GM21786 (cell line): ENCODE measurements around the gene PPM1F.
"Not testable (repeated sequence)": the region's sequence is repeated elsewhere in the genome, so short reads cannot be mapped to it uniquely, and the experiment has no call there.

Source experiments
- ATAC-seq: cut with Tn5 transposase; IDR thresholded peaks from one replicate; pipeline ENCODE4 v1.9.1; 2021; ENCODE audit not compliant: unreplicated experiment

The PPM1F gene

GRCh38 chr22:21898354-21898896 is 54.2 kb downstream of the PPM1F start:
- ATAC-seq = no peak

DNA sequence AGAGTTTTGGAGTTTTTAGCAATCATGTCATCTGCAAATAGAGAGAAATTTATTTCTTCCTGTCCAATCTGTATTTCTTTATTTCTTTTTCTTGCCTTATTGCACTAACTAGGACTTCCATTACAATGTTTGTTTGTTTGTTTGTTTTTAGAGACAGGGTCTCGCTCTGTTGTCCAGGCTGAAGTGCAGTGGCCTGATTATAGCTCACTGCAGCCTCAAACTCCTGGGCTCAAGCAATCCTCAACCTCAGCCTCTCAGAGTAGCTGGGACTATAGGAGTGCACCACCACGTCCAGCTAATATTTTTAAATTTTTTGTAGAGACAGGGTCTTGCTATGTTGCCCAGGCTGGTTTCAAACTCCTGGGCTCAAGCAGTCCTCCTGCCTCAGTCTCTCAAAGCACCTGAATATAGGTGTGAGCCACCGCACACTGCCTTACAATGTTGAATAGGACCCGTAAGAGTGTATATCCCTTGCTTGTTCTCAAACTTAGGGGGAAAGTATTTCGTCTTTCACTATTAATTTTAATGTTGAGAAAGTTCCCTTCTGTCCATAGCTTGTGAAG is 55.6 kb downstream of the PPM1F start:
- no peak for ATAC-seq

DNA sequence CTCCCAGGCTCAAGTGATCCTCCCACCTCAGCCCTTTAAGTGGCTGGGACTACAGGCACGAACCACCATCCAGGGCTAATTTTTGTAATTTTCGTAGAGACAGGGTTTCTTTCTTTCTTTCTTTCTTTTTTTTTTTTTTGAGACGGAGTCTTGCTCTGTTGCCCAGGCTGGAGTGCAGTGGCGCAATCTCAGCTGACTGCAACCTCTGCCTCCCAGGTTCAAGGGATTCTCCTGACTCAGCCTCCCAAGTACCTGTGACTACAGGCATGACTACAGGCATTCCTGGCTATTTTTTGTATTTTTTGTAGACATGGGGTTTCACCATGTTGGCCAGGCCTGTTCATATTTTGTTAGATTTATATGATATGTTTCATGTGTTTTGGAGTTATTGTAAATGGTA is 56.4 kb downstream of the PPM1F start:
- not testable (repeated sequence) for ATAC-seq

DNA sequence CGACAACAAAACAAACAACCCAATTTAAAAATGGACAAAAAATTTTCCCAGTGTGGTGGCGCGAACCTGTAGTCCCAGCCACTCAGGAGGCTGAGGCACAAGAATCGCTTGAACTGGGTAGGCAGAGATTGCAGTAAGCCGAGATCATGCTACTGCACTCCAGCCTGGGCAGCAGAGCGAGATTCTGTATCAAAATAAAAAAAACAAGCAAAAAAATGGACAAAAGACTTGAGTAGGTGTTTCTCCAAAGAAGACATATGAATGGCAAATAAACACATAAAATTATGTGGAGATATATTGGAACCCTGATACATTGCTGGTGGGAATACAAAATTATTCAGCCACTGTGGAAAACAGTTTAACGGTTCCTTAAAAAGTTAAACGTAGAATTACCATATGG is 57.8 kb downstream of the PPM1F start:
- no peak for ATAC-seq

- ATAC-seq = no peak
Measured at GRCh38 chr22:21889251-21889990, 63.2 kb downstream of the PPM1F start.

GRCh38 chr22:21887841-21888240 is 64.8 kb downstream of the PPM1F start:
- no peak for ATAC-seq

DNA sequence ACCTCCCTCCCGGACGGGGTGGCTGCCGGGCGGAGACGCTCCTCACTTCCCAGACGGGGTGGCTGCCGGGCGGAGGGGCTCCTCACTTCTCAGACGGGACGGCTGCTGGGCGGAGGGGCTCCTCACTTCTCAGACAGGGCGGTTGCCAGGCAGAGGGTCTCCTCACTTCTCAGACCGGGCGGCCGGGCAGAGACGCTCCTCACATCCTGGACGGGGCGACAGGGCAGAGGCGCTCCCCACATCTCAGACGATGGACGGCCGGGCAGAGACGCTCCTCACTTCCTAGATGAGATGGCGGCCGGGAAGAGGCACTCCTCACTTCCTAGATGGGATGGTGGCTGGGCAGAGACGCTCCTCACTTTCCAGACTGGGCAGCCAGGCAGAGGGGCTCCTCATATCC is 68.7 kb downstream of the PPM1F start:
- not testable (repeated sequence) for ATAC-seq

- not testable (repeated sequence) for ATAC-seq
Measured at GRCh38 chr22:21882754-21883333, 69.8 kb downstream of the PPM1F start.

DNA sequence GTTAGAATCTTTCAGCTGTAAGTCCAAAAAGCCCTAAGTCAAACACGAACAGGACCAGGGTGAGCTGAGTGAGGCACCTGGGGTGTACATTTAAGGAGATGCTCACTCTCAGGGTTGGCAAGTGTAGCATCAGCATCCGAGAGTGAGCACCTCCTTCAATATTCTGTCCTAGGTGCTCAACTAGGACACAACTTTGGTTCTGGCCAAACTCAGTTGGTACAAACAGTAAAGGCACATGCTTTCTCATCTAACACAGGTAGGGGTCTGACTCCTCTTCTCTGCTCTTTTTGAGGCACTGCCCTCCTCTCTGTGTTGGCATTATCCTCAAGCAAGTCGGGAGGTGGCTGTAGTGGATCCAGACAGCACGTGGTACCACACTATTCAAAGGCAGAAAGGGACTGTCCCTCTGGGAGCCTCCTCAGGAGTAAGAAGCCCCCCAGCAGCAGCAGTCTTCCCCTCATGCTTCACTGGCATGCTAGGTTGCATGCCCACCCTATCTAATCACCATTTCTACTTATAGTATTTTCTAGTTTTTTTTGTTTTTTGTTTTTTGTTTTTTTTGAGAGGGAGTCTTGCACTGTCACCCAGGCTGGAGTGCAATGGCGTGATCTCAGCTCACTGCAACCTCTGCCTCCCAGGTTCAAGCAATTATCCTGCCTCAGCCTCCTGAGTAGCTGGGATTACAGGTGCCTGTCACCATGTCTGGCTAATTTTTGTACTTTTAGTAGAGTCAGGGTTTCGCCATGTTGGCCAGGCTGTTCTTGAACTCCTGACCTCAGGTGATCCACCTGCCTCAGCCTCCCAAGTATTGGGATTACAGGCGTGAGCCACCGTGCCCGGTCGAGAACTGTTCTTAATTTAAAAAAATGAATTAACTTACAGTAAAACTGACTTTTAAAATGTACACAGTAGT is 70.6 kb downstream of the PPM1F start:
- no peak for ATAC-seq

DNA sequence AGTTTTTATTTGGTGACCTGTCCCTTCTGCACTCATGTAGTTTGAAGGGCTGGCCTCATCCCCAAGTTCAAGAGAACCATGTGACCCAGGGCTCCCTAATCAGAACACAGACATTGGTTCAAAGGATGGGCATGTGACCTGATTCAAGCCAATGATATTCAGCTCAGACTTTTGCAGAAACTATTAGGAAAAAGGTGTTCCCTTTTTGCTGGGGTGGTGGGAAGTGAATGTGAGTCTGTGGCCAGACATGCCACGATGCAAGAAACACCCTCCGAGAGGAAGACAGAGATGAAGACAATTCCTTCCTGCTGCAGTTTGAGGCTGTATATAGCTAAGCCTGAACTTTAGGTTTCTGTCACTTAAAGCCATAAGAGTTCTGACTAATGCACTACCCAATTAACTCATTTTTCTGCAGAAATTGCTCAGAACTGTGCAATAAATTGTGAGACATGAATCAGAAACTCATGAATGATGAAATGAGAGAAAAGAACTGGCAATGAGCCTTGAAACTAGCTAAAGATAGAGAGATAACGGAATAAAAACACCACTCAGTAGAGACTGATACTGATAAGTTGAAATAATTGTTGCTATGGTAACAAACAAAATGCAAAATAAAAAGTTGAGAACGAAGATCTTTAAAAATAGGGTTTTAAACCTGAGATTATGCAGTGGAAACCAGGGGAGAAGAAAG is 76.0 kb downstream of the PPM1F start:
- ATAC-seq = no peak

DNA sequence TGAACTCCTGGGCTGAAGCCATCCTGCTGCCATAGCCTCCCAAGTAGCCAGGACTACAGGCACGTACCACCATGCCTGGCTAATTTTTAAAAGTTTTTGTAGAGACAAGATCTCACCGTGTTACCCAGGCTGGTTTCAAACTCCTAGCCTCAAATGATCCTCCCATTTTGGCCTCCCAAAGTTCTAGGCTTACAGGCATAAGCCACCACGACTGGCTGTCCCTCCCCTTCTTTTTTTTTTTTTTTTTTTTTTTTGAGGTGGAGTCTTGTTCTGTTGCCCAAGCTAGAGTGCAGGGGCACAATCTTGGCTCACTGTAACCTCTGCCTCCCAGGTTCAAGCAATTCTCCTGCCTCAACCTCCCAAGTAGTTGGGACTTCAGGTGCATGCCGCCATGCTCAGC is 77.7 kb downstream of the PPM1F start:
- not testable (repeated sequence) for ATAC-seq

- ATAC-seq = no peak
Measured at GRCh38 chr22:21873619-21874018, 79.0 kb downstream of the PPM1F start.

DNA sequence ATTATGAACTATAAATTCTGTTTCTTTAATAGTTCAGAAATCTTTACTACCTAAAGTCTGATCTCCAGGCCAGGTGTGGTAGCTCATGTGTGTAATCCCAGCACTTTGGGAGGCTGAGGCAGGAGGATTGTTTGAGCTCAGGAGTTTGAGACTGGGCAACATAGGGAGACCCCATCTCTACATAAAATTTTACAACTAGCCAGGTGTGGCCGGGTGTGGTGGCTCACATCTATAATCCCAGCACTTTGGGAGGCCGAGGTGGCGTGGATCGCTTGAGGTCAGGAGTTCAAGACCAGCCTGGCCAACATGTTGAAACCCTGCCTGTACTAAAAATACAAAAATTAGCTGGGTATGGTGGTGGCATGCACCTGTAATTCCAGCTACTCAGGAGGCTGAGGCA is 79.9 kb downstream of the PPM1F start:
- not testable (repeated sequence) for ATAC-seq
